ENCODE results near the gene TTLL8.

The TTLL8 gene

DNA sequence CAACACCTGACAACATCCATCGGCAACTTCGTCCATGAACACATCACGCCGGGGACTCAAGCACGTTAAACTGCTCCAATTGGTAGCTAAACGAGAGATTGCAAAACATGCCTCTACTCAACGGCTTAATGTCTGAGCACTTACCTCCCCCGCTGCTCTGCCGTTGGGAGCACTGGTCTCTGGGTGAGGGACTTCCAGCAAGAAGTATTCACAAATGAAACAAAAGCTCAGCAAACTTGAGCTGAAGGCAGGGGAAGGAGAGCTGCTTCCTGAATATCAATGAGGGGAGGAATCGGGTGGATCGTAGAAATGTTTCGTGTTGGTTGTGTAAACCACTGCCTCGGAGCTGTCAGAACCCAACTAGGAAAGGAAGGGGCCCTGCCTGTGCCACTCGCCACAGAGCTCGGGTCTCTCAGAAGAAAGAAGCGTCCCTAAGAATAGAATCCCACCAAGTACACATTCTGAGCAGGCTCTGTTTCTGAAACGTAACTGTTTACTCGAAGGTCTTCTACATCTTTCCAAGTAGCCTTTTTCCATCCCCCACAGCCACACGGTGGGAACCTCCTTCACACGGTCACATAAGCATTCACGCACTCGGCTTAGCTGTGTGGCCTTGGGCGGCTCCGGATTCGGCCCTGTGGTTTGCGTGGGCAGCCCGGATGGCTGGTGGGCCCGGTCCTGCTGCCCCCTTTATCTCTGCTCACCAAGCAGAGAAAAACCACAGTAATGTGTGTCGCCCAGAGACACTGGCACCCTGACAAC, 27.3 kb upstream of the TTLL8 start, which contains the start of gene MLC1:
Gene MLC1 (minus strand): TSS at position 216 of the 762 bp plus-strand sequence. CDS start 524 bp downstream, outside the sequence.
- Histone ChIP-seq H3K36me3 (no peaks in the 10 kb centered on the region), H3K9me3 (no peaks in the 10 kb centered on the region), H3K27me3 (no peaks in the 10 kb centered on the region), H3K4me3 (ENCODE audit: low read depth, low read length) (no peak within 1 kb of the TSS), H3K4me1 (no peaks in the 10 kb centered on the region)
- TF ChIP-seq, protein P1, sequence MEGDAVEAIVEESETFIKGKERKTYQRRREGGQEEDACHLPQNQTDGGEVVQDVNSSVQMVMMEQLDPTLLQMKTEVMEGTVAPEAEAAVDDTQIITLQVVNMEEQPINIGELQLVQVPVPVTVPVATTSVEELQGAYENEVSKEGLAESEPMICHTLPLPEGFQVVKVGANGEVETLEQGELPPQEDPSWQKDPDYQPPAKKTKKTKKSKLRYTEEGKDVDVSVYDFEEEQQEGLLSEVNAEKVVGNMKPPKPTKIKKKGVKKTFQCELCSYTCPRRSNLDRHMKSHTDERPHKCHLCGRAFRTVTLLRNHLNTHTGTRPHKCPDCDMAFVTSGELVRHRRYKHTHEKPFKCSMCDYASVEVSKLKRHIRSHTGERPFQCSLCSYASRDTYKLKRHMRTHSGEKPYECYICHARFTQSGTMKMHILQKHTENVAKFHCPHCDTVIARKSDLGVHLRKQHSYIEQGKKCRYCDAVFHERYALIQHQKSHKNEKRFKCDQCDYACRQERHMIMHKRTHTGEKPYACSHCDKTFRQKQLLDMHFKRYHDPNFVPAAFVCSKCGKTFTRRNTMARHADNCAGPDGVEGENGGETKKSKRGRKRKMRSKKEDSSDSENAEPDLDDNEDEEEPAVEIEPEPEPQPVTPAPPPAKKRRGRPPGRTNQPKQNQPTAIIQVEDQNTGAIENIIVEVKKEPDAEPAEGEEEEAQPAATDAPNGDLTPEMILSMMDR (IDR thresholded peaks at IDR 0.05; ENCODE audit: low read depth, low read length), result no peak
- DNase-seq, result no peak

DNA sequence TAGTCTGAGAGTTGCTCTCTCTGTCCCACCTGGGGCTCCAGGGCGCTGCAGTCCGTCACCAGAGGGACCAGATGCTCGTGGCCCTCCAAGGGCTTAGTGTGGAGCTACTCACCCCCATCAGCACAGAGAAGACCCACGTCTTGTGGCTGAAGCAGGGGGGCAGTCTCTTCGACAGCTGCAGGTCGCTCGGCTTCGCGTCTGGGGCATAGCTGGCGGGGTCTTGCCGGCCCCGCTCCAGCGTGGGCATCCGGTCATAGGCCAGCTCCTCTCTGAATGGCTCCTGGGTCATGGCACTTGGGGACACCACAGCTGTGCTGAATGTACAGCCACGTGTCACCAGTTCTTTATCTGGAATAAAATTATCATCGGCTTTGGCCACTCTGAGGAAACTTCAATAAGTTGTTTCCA, 26.5 kb upstream of the TTLL8 start:
- no peak for DNase-seq
- Histone ChIP-seq H3K27me3 (no peaks in the 10 kb centered on the region), H3K9me3 (no peaks in the 10 kb centered on the region), H3K4me3 (ENCODE audit: low read depth, low read length) (no peak overlapping the region), H3K36me3 (no peaks in the 10 kb centered on the region), H3K4me1 (no peaks in the 10 kb centered on the region)
- TF ChIP-seq, protein P1 (IDR thresholded peaks at IDR 0.05; ENCODE audit: low read depth, low read length), result no peak

DNA sequence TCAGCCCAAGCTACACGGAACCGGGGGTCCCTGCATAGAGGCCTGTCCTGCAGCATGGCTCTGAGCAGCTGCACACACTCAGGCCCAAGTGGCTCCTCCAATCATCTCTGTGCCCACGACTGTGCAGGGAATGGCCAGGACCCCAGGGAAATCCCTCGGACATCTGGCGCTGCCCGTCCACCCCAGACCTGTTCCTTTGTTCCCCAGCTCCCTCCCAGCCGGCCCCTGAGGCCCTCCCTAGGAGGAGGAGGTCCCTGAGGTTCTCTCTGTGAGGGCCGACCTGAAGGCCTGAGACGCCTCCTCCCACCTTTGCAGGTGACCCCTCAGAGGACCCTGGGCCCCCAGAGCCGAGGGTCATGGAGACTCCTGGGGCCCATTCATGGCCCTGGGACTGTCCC, 26.0 kb upstream of the TTLL8 start:
- H3K27me3 ChIP-seq, result no peaks in the 10 kb centered on the region
- H3K9me3 ChIP-seq, result no peaks in the 10 kb centered on the region

DNA sequence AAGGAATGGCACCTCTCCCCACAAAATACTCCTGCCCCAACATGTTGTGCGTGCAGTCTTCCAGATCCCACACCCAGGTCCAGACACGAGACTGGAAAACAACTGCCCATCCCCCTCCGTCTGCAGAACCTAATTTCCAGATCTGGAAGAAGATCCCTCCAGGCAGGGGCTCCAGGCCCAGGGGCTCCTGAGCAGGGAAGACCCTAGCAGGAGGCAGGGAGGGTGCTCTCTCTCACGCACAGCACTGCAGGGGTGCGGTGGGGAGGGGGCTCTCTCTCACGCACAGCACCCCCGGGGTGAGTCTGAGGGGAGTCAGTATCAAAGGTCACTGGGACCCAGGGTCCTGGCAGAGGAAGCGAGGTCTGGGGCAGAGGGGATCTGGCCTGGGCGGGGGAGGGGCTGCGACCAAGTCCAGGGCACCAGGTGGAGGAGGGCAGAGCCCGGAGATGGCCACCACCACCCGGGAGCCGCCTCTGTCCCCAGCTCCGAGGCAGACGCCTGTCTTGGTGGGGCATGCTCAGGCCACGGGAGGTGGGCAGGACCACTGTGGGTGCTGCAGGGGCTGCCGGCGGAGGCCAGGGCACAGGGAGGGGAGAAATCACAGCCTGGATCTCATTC, 25.5 kb upstream of the TTLL8 start:
- no peaks in the 10 kb centered on the region for H3K27me3 ChIP-seq
- no peak for DNase-seq
- H3K4me3 ChIP-seq (ENCODE audit: low read depth, low read length), result no peak overlapping the region
- TF ChIP-seq, protein P1 (IDR thresholded peaks at IDR 0.05; ENCODE audit: low read depth, low read length), result no peak
- H3K36me3 ChIP-seq, result no peaks in the 10 kb centered on the region
- no peaks in the 10 kb centered on the region for H3K9me3 ChIP-seq
- no peaks in the 10 kb centered on the region for H3K4me1 ChIP-seq

More for the DNA sequence above, 26.0 kb upstream of the TTLL8 start:
- DNase-seq, result no peak
- no peaks in the 10 kb centered on the region for H3K36me3 ChIP-seq
- TF ChIP-seq, protein P1 (IDR thresholded peaks at IDR 0.05; ENCODE audit: low read depth, low read length), result no peak
- H3K4me3 ChIP-seq (ENCODE audit: low read depth, low read length), result no peak overlapping the region
- H3K4me1 ChIP-seq, result no peaks in the 10 kb centered on the region

DNA sequence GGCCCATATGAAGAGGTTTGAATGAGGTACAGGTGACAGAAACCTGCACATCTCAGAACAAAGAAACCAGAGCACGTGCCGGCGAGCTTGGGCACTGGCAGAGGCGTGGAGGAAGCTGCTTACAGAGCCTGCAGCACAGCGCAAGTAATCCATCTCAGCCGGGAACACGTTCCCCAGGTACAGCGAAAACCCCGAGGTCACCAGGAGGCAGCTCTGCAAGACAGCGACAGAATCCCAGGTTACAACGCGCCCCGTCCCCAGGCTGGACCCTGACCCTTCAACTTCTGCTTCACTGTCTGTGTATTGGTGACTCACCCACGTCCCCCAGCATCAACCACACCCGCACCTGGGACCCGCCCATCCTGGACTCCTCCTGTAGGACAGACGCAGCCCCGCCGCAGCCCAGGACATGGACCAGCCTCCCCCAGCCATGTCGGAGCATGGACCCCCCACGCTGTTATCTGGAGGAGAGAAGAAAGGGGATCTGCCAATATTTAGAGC, 24.9 kb upstream of the TTLL8 start:
- no peaks in the 10 kb centered on the region for H3K36me3 ChIP-seq
- TF ChIP-seq, protein P1 (IDR thresholded peaks at IDR 0.05; ENCODE audit: low read depth, low read length), result no peak
- H3K27me3 ChIP-seq, result no peaks in the 10 kb centered on the region
- no peak overlapping the region for H3K4me3 ChIP-seq (ENCODE audit: low read depth, low read length)
- no peaks in the 10 kb centered on the region for H3K4me1 ChIP-seq
- no peaks in the 10 kb centered on the region for H3K9me3 ChIP-seq
- DNase-seq, result no peak
